Panc1 (cell line): ENCODE results near the gene AFF3. TPM values are rescaled to one million over a fixed set of nuclear protein-coding genes. Genes with fewer than 3 reads are reported as not detected.

ENCODE experiments used
- ATAC-seq: fragments of 200-7000 bp; cut with Tn5 transposase; 2 replicates; pipeline ENCODE4 v1.9.1; 2020; ENCODE audit warnings: mild to moderate bottlenecking, moderate library complexity
- BruUV-seq: library from RNA; stranded (reverse); fragments of 400-500 nt; replicated peaks from 2 replicates; lab custom pipeline; 2021; lab: Mats Ljungman, UMichigan
- CTCF ChIA-PET: fragments of 300-600 bp; sonication (Branson Sonifier 250); formaldehyde crosslinking; loops from one replicate; lab custom pipeline; 2022; ENCODE audit warnings: antibody characterized with exemption; lab: Charles Lee
- POLR2A ChIA-PET: fragments of 300-600 bp; sonication (Branson Sonifier 250); formaldehyde crosslinking; loops from one replicate; lab custom pipeline; 2022; ENCODE audit warnings: antibody characterized with exemption; lab: Charles Lee
- DNase-seq: peaks from one replicate; pipeline ENCODE4 v3.0.0-alpha.2; 2010; ENCODE audit warnings: low read depth, low spot score
- H3K27ac ChIP-seq: 2 replicates; pipeline ENCODE4 v1.5.1; 2011; ENCODE audit warnings: mild to moderate bottlenecking, low read length, inconsistent platforms
- H3K27me3 ChIP-seq: fragments of 200-500 bp; sonication (Bioruptor generic); 2 replicates; pipeline ENCODE4 v1.6.0; 2014; ENCODE audit warnings: low read length, inconsistent platforms; ENCODE audit not compliant: control insufficient read depth, insufficient read depth
- H3K36me3 ChIP-seq: fragments of 200-500 bp; sonication (Bioruptor generic); 2 replicates; pipeline ENCODE4 v1.5.1; 2014; ENCODE audit warnings: inconsistent platforms, mild to moderate bottlenecking, low read length, moderate library complexity; ENCODE audit not compliant: control insufficient read depth, insufficient read depth
- H3K4me1 ChIP-seq: 2 replicates; pipeline ENCODE4 v1.5.1; 2011; ENCODE audit warnings: inconsistent platforms, mild to moderate bottlenecking, low read length, moderate library complexity; ENCODE audit not compliant: control insufficient read depth, insufficient read depth
- H3K4me3 ChIP-seq, 2 experiments: 2 replicates each; pipeline ENCODE4 v1.5.1; 2011 to 2012; ENCODE audit warnings: low read depth in 2 of 2, low read length in 2 of 2, mild to moderate bottlenecking in 2 of 2, inconsistent platforms in 1 of 2, moderate library complexity in 1 of 2
- H3K9me3 ChIP-seq: fragments of 200-500 bp; sonication (Bioruptor generic); 2 replicates; pipeline ENCODE4 v1.5.1; 2014; ENCODE audit warnings: low read depth, mild to moderate bottlenecking, inconsistent platforms, low read length, moderate library complexity; ENCODE audit not compliant: control insufficient read depth, insufficient read depth
- POLR2AphosphoS5 ChIP-seq: IDR thresholded peaks from 2 replicates; pipeline ENCODE4 v1.6.1; 2012; ENCODE audit warnings: mild to moderate bottlenecking, low read depth, low read length, moderate library complexity
- REST ChIP-seq, 2 experiments: IDR thresholded peaks; 2 replicates each; pipeline ENCODE4 v1.6.1; 2011 to 2012; ENCODE audit warnings: low read depth in 2 of 2, control low read depth in 1 of 2, low read length in 1 of 2, mild to moderate bottlenecking in 1 of 2, moderate library complexity in 1 of 2; ENCODE audit not compliant: insufficient read depth in 1 of 2
- SIN3A ChIP-seq: IDR thresholded peaks from 2 replicates; pipeline ENCODE4 v1.6.1; 2012; ENCODE audit warnings: low read depth, mild to moderate bottlenecking, low read length, moderate library complexity, borderline replicate concordance; ENCODE audit not compliant: insufficient read depth
- TCF7L2 ChIP-seq: IDR thresholded peaks from 2 replicates; pipeline ENCODE4 v1.6.1; 2011; ENCODE audit warnings: mild to moderate bottlenecking, low read depth, low read length, inconsistent platforms
- in situ Hi-C: cut with HindIII; loops from 2 replicates; pipeline ENCODE4 v1.10.0; 2016; ENCODE audit warnings: low sequenced_read_pairs, low pct_unique_long_range_greater_than_20kb
- intact Hi-C: fragments of 100-400 bp; cut with micrococcal nuclease; formaldehyde crosslinking; loops from one replicate; pipeline ENCODE4 v1.10.0; 2022; ENCODE audit not compliant: unreplicated experiment
- total RNA-seq: library from RNA; stranded (reverse); gene quantifications from one replicate; pipeline ENCODE4 v1.2.1, GENCODE V29; 2021; ENCODE audit not compliant: unreplicated experiment
- TF ChIP-seq, protein P1 (sequence below): fragments of 450-650 bp; IDR thresholded peaks from 2 replicates; pipeline ENCODE4 v1.5.1; 2017; ENCODE audit warnings: mild to moderate bottlenecking

Gene AFF3
- total RNA-seq, 1 experiment from 2014 or later: 2.2 TPM

GRCh38 chr2:100077935-100078334, 64.5 kb downstream of the AFF3 start:
- peaks cover 13% of the 10 kb centered on the region for H3K27me3 ChIP-seq
- H3K9me3 ChIP-seq: no peaks in the 10 kb centered on the region
- in situ Hi-C loops (no loop called here), intact Hi-C loops (no loop called here)
- no peak for ATAC-seq
- H3K4me3 ChIP-seq: no peak overlapping the region
- ChIA-PET POLR2A (no interaction called here), CTCF (no interaction called here)
- DNase-seq: no peak
- BruUV-seq: no TSS peak
- TF ChIP-seq TCF7L2 (no peak), SIN3A (no peak), POLR2AphosphoS5 (no peak), REST (IDR thresholded peaks at IDR 0.05; ENCODE audit: insufficient read depth in 1 of 2, low read depth in 2 of 2, low read length in 1 of 2) (no peak)
- TF ChIP-seq, protein P1, sequence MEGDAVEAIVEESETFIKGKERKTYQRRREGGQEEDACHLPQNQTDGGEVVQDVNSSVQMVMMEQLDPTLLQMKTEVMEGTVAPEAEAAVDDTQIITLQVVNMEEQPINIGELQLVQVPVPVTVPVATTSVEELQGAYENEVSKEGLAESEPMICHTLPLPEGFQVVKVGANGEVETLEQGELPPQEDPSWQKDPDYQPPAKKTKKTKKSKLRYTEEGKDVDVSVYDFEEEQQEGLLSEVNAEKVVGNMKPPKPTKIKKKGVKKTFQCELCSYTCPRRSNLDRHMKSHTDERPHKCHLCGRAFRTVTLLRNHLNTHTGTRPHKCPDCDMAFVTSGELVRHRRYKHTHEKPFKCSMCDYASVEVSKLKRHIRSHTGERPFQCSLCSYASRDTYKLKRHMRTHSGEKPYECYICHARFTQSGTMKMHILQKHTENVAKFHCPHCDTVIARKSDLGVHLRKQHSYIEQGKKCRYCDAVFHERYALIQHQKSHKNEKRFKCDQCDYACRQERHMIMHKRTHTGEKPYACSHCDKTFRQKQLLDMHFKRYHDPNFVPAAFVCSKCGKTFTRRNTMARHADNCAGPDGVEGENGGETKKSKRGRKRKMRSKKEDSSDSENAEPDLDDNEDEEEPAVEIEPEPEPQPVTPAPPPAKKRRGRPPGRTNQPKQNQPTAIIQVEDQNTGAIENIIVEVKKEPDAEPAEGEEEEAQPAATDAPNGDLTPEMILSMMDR: no peak
- no peaks in the 10 kb centered on the region for H3K36me3 ChIP-seq
- H3K27ac ChIP-seq: no peak overlapping the region
- H3K4me1 ChIP-seq: no peaks in the 10 kb centered on the region

DNA sequence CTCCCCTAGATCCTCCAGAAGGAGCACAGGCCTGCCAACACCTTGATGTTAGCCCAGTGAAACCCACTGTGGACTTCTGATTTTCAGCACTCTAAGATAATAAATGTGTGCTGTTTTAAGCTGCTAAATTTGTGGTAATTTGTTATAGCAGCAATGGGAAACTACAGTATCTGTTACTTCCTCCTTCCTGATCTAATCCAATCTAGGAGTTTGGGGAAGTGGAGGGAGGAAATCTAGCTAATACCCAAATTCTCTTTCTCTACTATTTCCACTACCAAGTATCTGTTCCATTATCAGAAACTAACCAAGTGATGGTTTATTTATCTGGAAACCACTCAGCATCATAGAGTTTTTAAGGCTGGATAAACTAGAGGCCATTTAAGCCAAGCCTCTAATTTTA, 64.9 kb downstream of the AFF3 start:
- in situ Hi-C loops: no loop called here
- Histone ChIP-seq H3K36me3 (no peaks in the 10 kb centered on the region), H3K27me3 (peaks cover 13% of the 10 kb centered on the region), H3K9me3 (no peaks in the 10 kb centered on the region), H3K27ac (no peak overlapping the region), H3K4me3 (no peak overlapping the region), H3K4me1 (no peaks in the 10 kb centered on the region)
- TF ChIP-seq REST (IDR thresholded peaks at IDR 0.05; ENCODE audit: insufficient read depth in 1 of 2, low read depth in 2 of 2, low read length in 1 of 2) (no peak), TCF7L2 (no peak), SIN3A (no peak), POLR2AphosphoS5 (no peak)
- TF ChIP-seq, protein P1: no peak
- intact Hi-C loops: no loop called here
- POLR2A ChIA-PET: no interaction called here
- no TSS peak for BruUV-seq
- ATAC-seq (no peak), DNase-seq (no peak)
- CTCF ChIA-PET: no interaction called here
